ENCODE data around the gene ING4.

Gene ING4

GRCh38 chr12:6613015-6613775, 49.7 kb downstream of the ING4 start (continued):
- TF ChIP-seq TSHZ2 (CRISPR knock-in tag; IDR thresholded peaks at IDR 0.05) (0 out of 2 replicates have a peak, but pooled peaks have one; percentile 3), TCF4 (CRISPR knock-in tag; IDR thresholded peaks at IDR 0.05; ENCODE audit: borderline replicate concordance) (no peak), CSRNP3 (CRISPR knock-in tag; IDR thresholded peaks at IDR 0.05) (no peak), ISL1 (CRISPR knock-in tag; IDR thresholded peaks at IDR 0.05) (no peak), SNAI2 (CRISPR knock-in tag; IDR thresholded peaks at IDR 0.05) (peak; percentile 50; the same call in 1 of the 2 replicates), CSDC2 (CRISPR knock-in tag; IDR thresholded peaks at IDR 0.05) (0 out of 2 replicates have a peak, but pooled peaks have one; percentile 38)

GRCh38 chr12:6612652-6613014, 50.3 kb downstream of the ING4 start:
- peak; percentile 0; the same call in 1 of the 3 replicates for ATAC-seq
- TF ChIP-seq POU6F1 (CRISPR knock-in tag; IDR thresholded peaks at IDR 0.05; ENCODE audit: borderline replicate concordance, low read depth): no peak
- TF ChIP-seq ZC3H10 (CRISPR knock-in tag; IDR thresholded peaks at IDR 0.05): no peak
- no peak for TF ChIP-seq ZNF8 (CRISPR knock-in tag; IDR thresholded peaks at IDR 0.05)
- TF ChIP-seq ZFP30 (CRISPR knock-in tag; IDR thresholded peaks at IDR 0.05): no peak
- no peak for TF ChIP-seq PATZ1 (CRISPR knock-in tag; IDR thresholded peaks at IDR 0.05; ENCODE audit: borderline replicate concordance)
- TF ChIP-seq ISL1 (CRISPR knock-in tag; IDR thresholded peaks at IDR 0.05): no peak
- TF ChIP-seq ESRRG (CRISPR knock-in tag; IDR thresholded peaks at IDR 0.05): no peak
- TF ChIP-seq OSR1 (CRISPR knock-in tag; IDR thresholded peaks at IDR 0.05): no peak
- TF ChIP-seq CREB5 (CRISPR knock-in tag; IDR thresholded peaks at IDR 0.05; ENCODE audit: low read depth): no peak

- TF ChIP-seq ZNF70 (CRISPR knock-in tag; IDR thresholded peaks at IDR 0.05): no peak
- no peak for TF ChIP-seq ESRRG (CRISPR knock-in tag; IDR thresholded peaks at IDR 0.05)
- no peak for TF ChIP-seq ZC3H10 (CRISPR knock-in tag; IDR thresholded peaks at IDR 0.05)
- no peak for TF ChIP-seq CREB5 (CRISPR knock-in tag; IDR thresholded peaks at IDR 0.05; ENCODE audit: low read depth)
- no peak for TF ChIP-seq ISL1 (CRISPR knock-in tag; IDR thresholded peaks at IDR 0.05)
- no peak for TF ChIP-seq BACH2 (CRISPR knock-in tag; IDR thresholded peaks at IDR 0.05; ENCODE audit: borderline replicate concordance)
- TF ChIP-seq POU6F1 (CRISPR knock-in tag; IDR thresholded peaks at IDR 0.05; ENCODE audit: borderline replicate concordance, low read depth): no peak
- no peak for ATAC-seq
These were observed 50.7 kb downstream of the ING4 start for GRCh38 chr12:6612247-6612646.

Measured in SK-N-SH treated with all-trans-retinoic acid at 6 μM for 48 hours (cell line).